ENCODE measurements around the gene SLC7A7. TPM values are rescaled to one million over a fixed set of nuclear protein-coding genes. Genes with fewer than 3 reads are reported as not detected.
"Not testable (repeated sequence)": the region's sequence is repeated elsewhere in the genome, so short reads cannot be mapped to it uniquely, and the experiment has no call there.

SLC7A7 gene
- total RNA-seq, 1 experiment from 2014 or later = 13.6 TPM

GRCh38 chr14:22757972-22758650 lies 57.1 kb downstream of the SLC7A7 start:
- not testable (repeated sequence) for DNase-seq (ENCODE audit: low spot score)

GRCh38 chr14:22753586-22753985 lies 61.6 kb downstream of the SLC7A7 start:
- no peak for DNase-seq (ENCODE audit: low spot score)

GRCh38 chr14:22752422-22752821 lies 62.8 kb downstream of the SLC7A7 start:
- no peak for DNase-seq (ENCODE audit: low spot score)

- no peak for DNase-seq (ENCODE audit: low spot score)
These were observed 66.6 kb downstream of the SLC7A7 start for GRCh38 chr14:22748631-22749068.

- no peak for DNase-seq (ENCODE audit: low spot score)
These were observed 67.0 kb downstream of the SLC7A7 start for GRCh38 chr14:22748206-22748605.

- DNase-seq (ENCODE audit: low spot score) = no peak
These were observed 67.5 kb downstream of the SLC7A7 start for GRCh38 chr14:22747769-22748168.

GRCh38 chr14:22740020-22740419 lies 75.2 kb downstream of the SLC7A7 start:
- DNase-seq (ENCODE audit: low spot score) = no peak

GRCh38 chr14:22739423-22739822 lies 75.8 kb downstream of the SLC7A7 start:
- DNase-seq (ENCODE audit: low spot score) = no peak

- DNase-seq (ENCODE audit: low spot score) = no peak
These were observed 78.2 kb downstream of the SLC7A7 start for GRCh38 chr14:22737052-22737451.

- DNase-seq (ENCODE audit: low spot score) = not testable (repeated sequence)
These were observed 78.9 kb downstream of the SLC7A7 start for GRCh38 chr14:22736384-22736783.

- DNase-seq (ENCODE audit: low spot score) = no peak
These were observed 80.1 kb downstream of the SLC7A7 start for GRCh38 chr14:22735096-22735495.

- DNase-seq (ENCODE audit: low spot score) = no peak
These were observed 81.4 kb downstream of the SLC7A7 start for GRCh38 chr14:22733829-22734228.

GRCh38 chr14:22732062-22732461 lies 83.2 kb downstream of the SLC7A7 start:
- DNase-seq (ENCODE audit: low spot score) = not testable (repeated sequence)

- DNase-seq (ENCODE audit: low spot score) = no peak
These were observed 89.2 kb downstream of the SLC7A7 start for GRCh38 chr14:22726012-22726411.

- DNase-seq (ENCODE audit: low spot score) = not testable (repeated sequence)
These were observed 89.9 kb downstream of the SLC7A7 start for GRCh38 chr14:22725374-22725773.

- not testable (repeated sequence) for DNase-seq (ENCODE audit: low spot score)
These were observed 90.4 kb downstream of the SLC7A7 start for GRCh38 chr14:22724847-22725246.

GRCh38 chr14:22723815-22724214 lies 91.4 kb downstream of the SLC7A7 start:
- DNase-seq (ENCODE audit: low spot score) = no peak

Other genes with a start within 250 kb of the SLC7A7 start
- gene DAD1, start 226.2 kb downstream of the SLC7A7 start, total RNA-seq (2014; rRNA removed; shearing (Covaris generic)) = 585 and 634 TPM in 2 replicates
- gene ABHD4, start 217.1 kb downstream of the SLC7A7 start, total RNA-seq (2014; rRNA removed; shearing (Covaris generic)) = 31.9 and 34.2 TPM in 2 replicates
- gene OR6J1, start 171.1 kb downstream of the SLC7A7 start, total RNA-seq (2014; rRNA removed; shearing (Covaris generic)) = not detected in 2 replicates
- 106 and 132 TPM in 2 replicates for gene OXA1L, start 48.7 kb downstream of the SLC7A7 start, total RNA-seq (2014; rRNA removed; shearing (Covaris generic))
- 130 and 189 TPM in 2 replicates for gene MRPL52, start 14.5 kb upstream of the SLC7A7 start, total RNA-seq (2014; rRNA removed; shearing (Covaris generic))
- 268 and 298 TPM in 2 replicates for gene MMP14, start 21.1 kb upstream of the SLC7A7 start, total RNA-seq (2014; rRNA removed; shearing (Covaris generic))
- gene LRP10, start 56.3 kb upstream of the SLC7A7 start, total RNA-seq (2014; rRNA removed; shearing (Covaris generic)) = 35.8 and 48.4 TPM in 2 replicates
- gene REM2, start 67.8 kb upstream of the SLC7A7 start, total RNA-seq (2014; rRNA removed; shearing (Covaris generic)) = 0.27 TPM in 1 of 2 replicates, not detected in the other
- 98.4 and 119 TPM in 2 replicates for gene RBM23, start 103.7 kb upstream of the SLC7A7 start, total RNA-seq (2014; rRNA removed; shearing (Covaris generic))
- gene PRMT5, start 113.9 kb upstream of the SLC7A7 start, total RNA-seq (2014; rRNA removed; shearing (Covaris generic)) = 60.1 and 76.9 TPM in 2 replicates
- 70.7 and 104 TPM in 2 replicates for gene HAUS4, start 141.7 kb upstream of the SLC7A7 start, total RNA-seq (2014; rRNA removed; shearing (Covaris generic))
- gene AJUBA, start 167.1 kb upstream of the SLC7A7 start, total RNA-seq (2014; rRNA removed; shearing (Covaris generic)) = 24.7 and 25.9 TPM in 2 replicates
- gene C14orf93, start 194.7 kb upstream of the SLC7A7 start, total RNA-seq (2014; rRNA removed; shearing (Covaris generic)) = 6.9 and 15.1 TPM in 2 replicates
- gene PSMB5, start 219.5 kb upstream of the SLC7A7 start, total RNA-seq (2014; rRNA removed; shearing (Covaris generic)) = 444 and 478 TPM in 2 replicates
- gene PSMB11, start 226.8 kb upstream of the SLC7A7 start, total RNA-seq (2014; rRNA removed; shearing (Covaris generic)) = not detected in 2 replicates
- 2.9 and 3.3 TPM in 2 replicates for gene CDH24, start 242.1 kb upstream of the SLC7A7 start, total RNA-seq (2014; rRNA removed; shearing (Covaris generic))